SK-N-SH treated with all-trans-retinoic acid at 6 μM for 48 hours (cell line): ENCODE measurements around the gene AGPAT1.

Experiments
- PPARA ChIP-seq: fragments of 250-450 bp; sonication (Bioruptor Pico); IDR thresholded peaks from 2 replicates; pipeline ENCODE4 v1.5.0; 2020; ENCODE audit warnings: mild to moderate bottlenecking, borderline replicate concordance
- RARB ChIP-seq: fragments of 250-450 bp; sonication (Bioruptor Pico); IDR thresholded peaks from 2 replicates; pipeline ENCODE4 v1.8.0; 2021; ENCODE audit warnings: mild to moderate bottlenecking, moderate library complexity
- TOX ChIP-seq: fragments of 250-450 bp; sonication (Bioruptor Pico); IDR thresholded peaks from 2 replicates; pipeline ENCODE4 v1.8.0; 2021; ENCODE audit warnings: mild to moderate bottlenecking, moderate library complexity, borderline replicate concordance
- ZC3H10 ChIP-seq: fragments of 250-450 bp; sonication (Bioruptor Pico); IDR thresholded peaks from 2 replicates; pipeline ENCODE4 v1.5.1; 2021; ENCODE audit warnings: mild to moderate bottlenecking, moderate library complexity
- ZFP3 ChIP-seq: fragments of 250-450 bp; sonication (Bioruptor Pico); IDR thresholded peaks from 2 replicates; pipeline ENCODE4 v1.5.0; 2020; ENCODE audit warnings: mild to moderate bottlenecking, moderate library complexity
- ZFP30 ChIP-seq: fragments of 450-650 bp; formaldehyde crosslinking; IDR thresholded peaks from 2 replicates; pipeline ENCODE4 v1.5.0; 2022; ENCODE audit warnings: mild to moderate bottlenecking, moderate library complexity
- ZNF565 ChIP-seq: fragments of 450-650 bp; formaldehyde crosslinking; conservative IDR thresholded peaks from 2 replicates; pipeline ENCODE4 v1.5.0; 2020; ENCODE audit warnings: low read depth, mild to moderate bottlenecking, moderate library complexity
- TF ChIP-seq, protein P1 (sequence below): fragments of 250-450 bp; sonication (Bioruptor Pico); IDR thresholded peaks from 2 replicates; pipeline ENCODE4 v1.5.1; 2021; ENCODE audit warnings: mild to moderate bottlenecking, moderate library complexity
- TF ChIP-seq, protein P2 (sequence below): fragments of 250-450 bp; sonication (Bioruptor Pico); IDR thresholded peaks from 2 replicates; pipeline ENCODE4 v1.5.0; 2020; ENCODE audit warnings: mild to moderate bottlenecking, moderate library complexity
- TF ChIP-seq, protein P3 (sequence below): fragments of 250-450 bp; sonication (Bioruptor Pico); IDR thresholded peaks from 2 replicates; pipeline ENCODE4 v1.8.0; 2020; ENCODE audit warnings: mild to moderate bottlenecking, moderate library complexity, borderline replicate concordance
- TF ChIP-seq, protein P4 (sequence below): fragments of 250-450 bp; sonication (Bioruptor Pico); IDR thresholded peaks from 2 replicates; pipeline ENCODE4 v1.5.1; 2020; ENCODE audit warnings: low read depth, mild to moderate bottlenecking, moderate library complexity

DNA sequence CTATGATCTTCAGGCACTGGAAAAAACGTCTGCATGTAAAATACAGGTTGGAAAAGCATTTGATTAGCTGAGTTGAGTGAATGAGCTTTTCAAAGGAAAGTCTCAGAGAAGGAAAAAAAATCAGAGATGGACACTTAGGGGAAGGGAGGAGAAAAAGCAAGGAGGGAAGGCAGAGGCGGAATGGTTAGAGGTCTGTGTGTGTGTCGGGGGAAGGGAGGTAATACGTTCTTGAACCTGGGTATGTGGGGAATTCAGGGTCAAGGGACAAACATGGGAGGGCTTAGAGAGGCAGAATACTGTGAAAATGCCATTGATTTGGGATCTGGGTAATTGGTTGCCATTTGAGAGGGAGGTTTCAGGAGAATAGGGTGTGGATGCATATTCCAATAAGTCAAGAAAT is 29.2 kb downstream of the AGPAT1 start:
- no peak for TF ChIP-seq TOX (CRISPR knock-in tag)
- TF ChIP-seq, protein P1, sequence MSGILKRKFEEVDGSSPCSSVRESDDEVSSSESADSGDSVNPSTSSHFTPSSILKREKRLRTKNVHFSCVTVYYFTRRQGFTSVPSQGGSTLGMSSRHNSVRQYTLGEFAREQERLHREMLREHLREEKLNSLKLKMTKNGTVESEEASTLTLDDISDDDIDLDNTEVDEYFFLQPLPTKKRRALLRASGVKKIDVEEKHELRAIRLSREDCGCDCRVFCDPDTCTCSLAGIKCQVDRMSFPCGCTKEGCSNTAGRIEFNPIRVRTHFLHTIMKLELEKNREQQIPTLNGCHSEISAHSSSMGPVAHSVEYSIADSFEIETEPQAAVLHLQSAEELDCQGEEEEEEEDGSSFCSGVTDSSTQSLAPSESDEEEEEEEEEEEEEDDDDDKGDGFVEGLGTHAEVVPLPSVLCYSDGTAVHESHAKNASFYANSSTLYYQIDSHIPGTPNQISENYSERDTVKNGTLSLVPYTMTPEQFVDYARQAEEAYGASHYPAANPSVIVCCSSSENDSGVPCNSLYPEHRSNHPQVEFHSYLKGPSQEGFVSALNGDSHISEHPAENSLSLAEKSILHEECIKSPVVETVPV (CRISPR knock-in tag) = no peak
- TF ChIP-seq ZFP3 (CRISPR knock-in tag) = no peak
- TF ChIP-seq ZNF565 = no peak
- no peak for TF ChIP-seq RARB (CRISPR knock-in tag)
- TF ChIP-seq, protein P2, sequence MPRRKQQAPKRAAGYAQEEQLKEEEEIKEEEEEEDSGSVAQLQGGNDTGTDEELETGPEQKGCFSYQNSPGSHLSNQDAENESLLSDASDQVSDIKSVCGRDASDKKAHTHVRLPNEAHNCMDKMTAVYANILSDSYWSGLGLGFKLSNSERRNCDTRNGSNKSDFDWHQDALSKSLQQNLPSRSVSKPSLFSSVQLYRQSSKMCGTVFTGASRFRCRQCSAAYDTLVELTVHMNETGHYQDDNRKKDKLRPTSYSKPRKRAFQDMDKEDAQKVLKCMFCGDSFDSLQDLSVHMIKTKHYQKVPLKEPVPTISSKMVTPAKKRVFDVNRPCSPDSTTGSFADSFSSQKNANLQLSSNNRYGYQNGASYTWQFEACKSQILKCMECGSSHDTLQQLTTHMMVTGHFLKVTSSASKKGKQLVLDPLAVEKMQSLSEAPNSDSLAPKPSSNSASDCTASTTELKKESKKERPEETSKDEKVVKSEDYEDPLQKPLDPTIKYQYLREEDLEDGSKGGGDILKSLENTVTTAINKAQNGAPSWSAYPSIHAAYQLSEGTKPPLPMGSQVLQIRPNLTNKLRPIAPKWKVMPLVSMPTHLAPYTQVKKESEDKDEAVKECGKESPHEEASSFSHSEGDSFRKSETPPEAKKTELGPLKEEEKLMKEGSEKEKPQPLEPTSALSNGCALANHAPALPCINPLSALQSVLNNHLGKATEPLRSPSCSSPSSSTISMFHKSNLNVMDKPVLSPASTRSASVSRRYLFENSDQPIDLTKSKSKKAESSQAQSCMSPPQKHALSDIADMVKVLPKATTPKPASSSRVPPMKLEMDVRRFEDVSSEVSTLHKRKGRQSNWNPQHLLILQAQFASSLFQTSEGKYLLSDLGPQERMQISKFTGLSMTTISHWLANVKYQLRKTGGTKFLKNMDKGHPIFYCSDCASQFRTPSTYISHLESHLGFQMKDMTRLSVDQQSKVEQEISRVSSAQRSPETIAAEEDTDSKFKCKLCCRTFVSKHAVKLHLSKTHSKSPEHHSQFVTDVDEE (CRISPR knock-in tag) = no peak
- TF ChIP-seq, protein P3, sequence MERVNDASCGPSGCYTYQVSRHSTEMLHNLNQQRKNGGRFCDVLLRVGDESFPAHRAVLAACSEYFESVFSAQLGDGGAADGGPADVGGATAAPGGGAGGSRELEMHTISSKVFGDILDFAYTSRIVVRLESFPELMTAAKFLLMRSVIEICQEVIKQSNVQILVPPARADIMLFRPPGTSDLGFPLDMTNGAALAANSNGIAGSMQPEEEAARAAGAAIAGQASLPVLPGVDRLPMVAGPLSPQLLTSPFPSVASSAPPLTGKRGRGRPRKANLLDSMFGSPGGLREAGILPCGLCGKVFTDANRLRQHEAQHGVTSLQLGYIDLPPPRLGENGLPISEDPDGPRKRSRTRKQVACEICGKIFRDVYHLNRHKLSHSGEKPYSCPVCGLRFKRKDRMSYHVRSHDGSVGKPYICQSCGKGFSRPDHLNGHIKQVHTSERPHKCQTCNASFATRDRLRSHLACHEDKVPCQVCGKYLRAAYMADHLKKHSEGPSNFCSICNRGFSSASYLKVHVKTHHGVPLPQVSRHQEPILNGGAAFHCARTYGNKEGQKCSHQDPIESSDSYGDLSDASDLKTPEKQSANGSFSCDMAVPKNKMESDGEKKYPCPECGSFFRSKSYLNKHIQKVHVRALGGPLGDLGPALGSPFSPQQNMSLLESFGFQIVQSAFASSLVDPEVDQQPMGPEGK (CRISPR knock-in tag) = no peak
- no peak for TF ChIP-seq ZFP30 (CRISPR knock-in tag)
- TF ChIP-seq, protein P4, sequence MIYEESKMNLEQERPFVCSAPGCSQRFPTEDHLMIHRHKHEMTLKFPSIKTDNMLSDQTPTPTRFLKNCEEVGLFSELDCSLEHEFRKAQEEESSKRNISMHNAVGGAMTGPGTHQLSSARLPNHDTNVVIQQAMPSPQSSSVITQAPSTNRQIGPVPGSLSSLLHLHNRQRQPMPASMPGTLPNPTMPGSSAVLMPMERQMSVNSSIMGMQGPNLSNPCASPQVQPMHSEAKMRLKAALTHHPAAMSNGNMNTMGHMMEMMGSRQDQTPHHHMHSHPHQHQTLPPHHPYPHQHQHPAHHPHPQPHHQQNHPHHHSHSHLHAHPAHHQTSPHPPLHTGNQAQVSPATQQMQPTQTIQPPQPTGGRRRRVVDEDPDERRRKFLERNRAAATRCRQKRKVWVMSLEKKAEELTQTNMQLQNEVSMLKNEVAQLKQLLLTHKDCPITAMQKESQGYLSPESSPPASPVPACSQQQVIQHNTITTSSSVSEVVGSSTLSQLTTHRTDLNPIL = no peak
- no peak for TF ChIP-seq ZC3H10 (CRISPR knock-in tag)
- no peak for TF ChIP-seq PPARA (CRISPR knock-in tag)
